PC-9 (cell line): ENCODE measurements around the gene IFNLR1.

Source experiments
- EZH2 ChIP-seq: fragments of 200-600 bp; sonication (generic); IDR thresholded peaks from 2 replicates; pipeline ENCODE4 v1.8.0; 2017; ENCODE audit warnings: antibody characterized with exemption, low read depth
- TF ChIP-seq, protein P1 (sequence below): fragments of 200-600 bp; sonication (generic); conservative IDR thresholded peaks from 2 replicates; pipeline ENCODE4 v1.6.1; 2017; ENCODE audit warnings: mixed run types, antibody characterized with exemption, mild to moderate bottlenecking, moderate library complexity

DNA sequence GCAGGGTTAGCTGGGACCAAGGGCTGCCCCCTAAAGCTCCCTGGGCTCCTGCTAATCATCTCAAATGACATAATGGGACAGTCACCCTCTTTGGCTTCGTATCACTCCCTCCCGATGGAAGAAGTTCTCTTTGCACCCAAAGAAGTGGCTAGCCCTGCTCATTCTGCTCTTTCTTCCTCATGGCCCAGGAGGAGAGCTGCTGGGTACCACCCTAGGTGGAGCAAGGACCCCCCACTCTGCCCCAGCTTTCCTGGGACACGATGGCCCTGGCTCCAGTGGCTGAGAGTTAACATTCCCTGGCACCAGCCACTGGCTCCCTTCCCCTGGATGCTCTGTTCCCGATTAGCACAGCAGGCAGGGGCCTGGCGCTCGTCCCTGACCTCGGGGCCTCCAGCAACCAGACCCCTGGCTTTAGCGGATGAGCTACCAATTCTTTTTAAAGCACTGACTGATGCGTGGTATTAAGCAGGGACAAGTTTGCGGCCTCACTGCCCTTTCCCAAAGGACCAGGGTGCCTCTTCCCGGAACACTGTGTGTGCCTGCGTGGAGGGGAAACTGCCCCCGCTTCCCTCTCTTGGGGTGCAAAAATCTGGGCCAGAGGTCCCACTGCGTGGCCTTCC, 76.3 kb downstream of the IFNLR1 start:
- TF ChIP-seq, protein P1, sequence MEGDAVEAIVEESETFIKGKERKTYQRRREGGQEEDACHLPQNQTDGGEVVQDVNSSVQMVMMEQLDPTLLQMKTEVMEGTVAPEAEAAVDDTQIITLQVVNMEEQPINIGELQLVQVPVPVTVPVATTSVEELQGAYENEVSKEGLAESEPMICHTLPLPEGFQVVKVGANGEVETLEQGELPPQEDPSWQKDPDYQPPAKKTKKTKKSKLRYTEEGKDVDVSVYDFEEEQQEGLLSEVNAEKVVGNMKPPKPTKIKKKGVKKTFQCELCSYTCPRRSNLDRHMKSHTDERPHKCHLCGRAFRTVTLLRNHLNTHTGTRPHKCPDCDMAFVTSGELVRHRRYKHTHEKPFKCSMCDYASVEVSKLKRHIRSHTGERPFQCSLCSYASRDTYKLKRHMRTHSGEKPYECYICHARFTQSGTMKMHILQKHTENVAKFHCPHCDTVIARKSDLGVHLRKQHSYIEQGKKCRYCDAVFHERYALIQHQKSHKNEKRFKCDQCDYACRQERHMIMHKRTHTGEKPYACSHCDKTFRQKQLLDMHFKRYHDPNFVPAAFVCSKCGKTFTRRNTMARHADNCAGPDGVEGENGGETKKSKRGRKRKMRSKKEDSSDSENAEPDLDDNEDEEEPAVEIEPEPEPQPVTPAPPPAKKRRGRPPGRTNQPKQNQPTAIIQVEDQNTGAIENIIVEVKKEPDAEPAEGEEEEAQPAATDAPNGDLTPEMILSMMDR, result no peak
- no peak for TF ChIP-seq EZH2
